Activated CD8-positive, alpha-beta memory T cell treated with anti-CD3 and anti-CD28 coated beads for 48 hours (primary cell): Measurements from ENCODE around the gene RAB25.
"Not testable (repeated sequence)": the region's sequence is repeated elsewhere in the genome, so short reads cannot be mapped to it uniquely, and the experiment has no call there.

Experiments used
- DNase-seq, 3 experiments: peaks; one replicate each; pipeline ENCODE4 v3.0.0-alpha.2; 2020; ENCODE audit warnings: low read depth in 2 of 3, low spot score in 2 of 3

Gene RAB25

GRCh38 chr1:156060937-156061636, at the start of gene RAB25:
Gene RAB25, plus strand, starts transcription at chr1:156061160. Its CDS starts 241 bp downstream, at chr1:156061401.
- DNase-seq, result no peak

DNA sequence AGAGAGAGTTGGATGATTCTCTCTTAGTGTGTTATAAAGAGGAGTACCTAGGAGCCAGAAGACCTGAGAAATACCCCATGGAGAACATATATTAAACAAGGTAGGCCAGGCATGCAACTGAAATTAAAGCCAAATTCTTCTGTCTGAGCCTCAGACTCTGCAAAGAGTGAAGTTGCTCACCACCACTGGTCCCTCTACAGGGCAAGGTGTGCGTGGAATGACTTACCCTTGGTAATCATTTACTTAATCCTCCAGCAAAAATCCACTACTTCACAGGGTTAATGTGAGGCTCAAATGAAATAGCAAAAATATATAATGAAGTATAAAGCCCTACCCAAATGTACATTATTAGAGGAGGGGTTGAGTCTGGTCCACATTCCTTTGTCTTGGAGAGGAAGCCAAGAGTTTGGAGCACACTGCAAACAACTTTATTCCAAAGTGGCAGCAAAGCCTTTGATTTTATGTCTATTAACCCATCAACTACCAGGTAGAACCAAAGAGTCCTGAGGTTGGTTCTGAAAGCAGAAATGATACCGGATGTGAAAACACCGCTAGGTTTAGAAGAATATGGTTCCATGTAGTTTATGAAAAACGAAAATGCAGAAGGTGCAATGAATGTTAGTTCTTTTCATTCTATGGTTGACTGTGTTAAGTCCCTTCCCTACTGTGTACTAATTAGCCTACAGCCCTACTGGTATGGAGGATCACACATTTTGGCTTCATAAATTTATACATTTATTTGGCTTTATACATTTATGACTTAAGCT, 48.7 kb upstream of the RAB25 start:
- no peak for DNase-seq

DNA sequence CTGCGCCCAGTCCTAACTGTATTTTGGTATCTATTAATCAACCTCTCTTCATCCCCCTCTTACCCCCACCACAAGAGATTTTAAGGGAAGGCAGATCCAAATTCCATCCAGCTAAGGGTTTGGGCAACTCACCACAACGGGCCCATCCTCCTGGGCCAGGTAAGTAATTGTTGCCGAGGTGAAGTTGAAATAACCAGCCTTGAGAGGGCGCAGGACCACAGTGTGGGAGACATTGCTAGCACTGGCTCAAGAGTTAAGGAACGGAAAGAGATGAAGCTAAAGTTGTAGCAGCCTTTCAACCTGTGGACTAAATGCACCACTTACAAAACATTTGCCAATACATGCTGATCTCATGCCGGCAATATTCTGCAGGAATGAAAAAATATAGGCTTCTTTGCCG, 46.1 kb upstream of the RAB25 start:
- no peak for DNase-seq

DNA sequence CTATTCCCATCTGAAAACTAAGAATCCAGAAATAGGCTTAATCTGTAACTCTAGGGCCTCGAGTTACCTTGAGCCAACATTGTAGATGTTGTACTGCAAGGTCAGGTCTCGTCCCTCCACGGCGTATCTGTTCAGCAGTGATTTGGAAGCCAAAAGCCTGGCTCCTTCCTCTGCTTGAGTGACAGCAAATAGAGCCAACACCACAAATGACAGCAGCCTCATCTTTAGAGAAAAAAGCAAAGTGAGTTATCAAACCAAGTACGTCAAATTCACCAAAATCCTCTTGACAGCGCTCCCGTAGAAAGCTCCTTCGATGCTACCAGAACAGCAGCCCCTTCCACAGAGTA, 41.0 kb upstream of the RAB25 start:
- no peak for DNase-seq

GRCh38 chr1:156020293-156021092, 40.5 kb upstream of the RAB25 start, which contains the start of gene SSR2:
Gene SSR2, minus strand, starts transcription at chr1:156020951. Its CDS starts 784 bp downstream, at chr1:156020167.
- peak; percentile 32 to 65 (median 62) for DNase-seq

GRCh38 chr1:156021093-156021428, 39.9 kb upstream of the RAB25 start:
- no peak for DNase-seq

- no peak for DNase-seq
Measured at GRCh38 chr1:156021954-156022353, 39.0 kb upstream of the RAB25 start.

GRCh38 chr1:156024801-156025200, 36.2 kb upstream of the RAB25 start:
- no peak for DNase-seq

- DNase-seq, result peak in 1 of 3 experiments; percentile 19
Measured at GRCh38 chr1:156025876-156026275, 35.1 kb upstream of the RAB25 start.

DNA sequence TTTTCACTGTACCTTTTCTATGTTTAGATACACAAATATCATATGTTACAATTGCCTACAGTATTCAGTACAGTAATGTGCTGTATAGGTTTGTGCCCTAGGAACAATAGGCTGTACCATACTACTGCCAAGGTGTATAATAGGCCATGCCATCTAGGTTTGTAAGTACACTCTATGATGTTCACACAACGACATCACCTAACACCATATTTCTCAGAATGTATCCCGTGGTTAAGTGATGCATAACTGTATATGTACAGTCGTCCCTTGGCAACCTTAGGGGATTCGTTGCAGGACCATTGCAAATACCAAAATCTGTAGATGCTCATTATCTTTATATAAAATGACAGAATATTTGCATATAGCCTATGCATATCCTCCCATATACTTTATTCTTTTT, 34.4 kb upstream of the RAB25 start:
- no peak for DNase-seq

- no peak for DNase-seq
Measured at GRCh38 chr1:156033011-156033410, 27.9 kb upstream of the RAB25 start.

DNA sequence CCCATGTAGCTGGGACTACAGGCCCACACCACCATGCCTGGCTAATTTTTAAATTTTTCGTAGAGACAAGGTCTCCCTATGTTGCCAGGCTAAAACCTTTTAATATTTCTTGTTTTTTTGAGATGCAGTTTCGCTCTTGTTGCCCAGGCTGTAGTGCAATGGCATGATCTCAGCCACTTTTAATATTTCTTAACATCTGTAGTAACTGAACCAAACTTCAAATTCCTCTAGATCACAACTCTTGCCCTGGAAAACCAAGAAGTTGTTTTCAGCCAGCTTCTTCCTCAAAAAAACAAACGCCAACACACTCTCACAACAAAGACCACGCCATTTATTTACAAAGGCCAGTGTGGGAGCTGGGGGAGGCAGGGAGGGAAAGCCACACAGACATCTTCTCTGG, 26.0 kb upstream of the RAB25 start:
- not testable (repeated sequence) for DNase-seq

GRCh38 chr1:156042828-156043227, 18.1 kb upstream of the RAB25 start:
- DNase-seq, result no peak

DNA sequence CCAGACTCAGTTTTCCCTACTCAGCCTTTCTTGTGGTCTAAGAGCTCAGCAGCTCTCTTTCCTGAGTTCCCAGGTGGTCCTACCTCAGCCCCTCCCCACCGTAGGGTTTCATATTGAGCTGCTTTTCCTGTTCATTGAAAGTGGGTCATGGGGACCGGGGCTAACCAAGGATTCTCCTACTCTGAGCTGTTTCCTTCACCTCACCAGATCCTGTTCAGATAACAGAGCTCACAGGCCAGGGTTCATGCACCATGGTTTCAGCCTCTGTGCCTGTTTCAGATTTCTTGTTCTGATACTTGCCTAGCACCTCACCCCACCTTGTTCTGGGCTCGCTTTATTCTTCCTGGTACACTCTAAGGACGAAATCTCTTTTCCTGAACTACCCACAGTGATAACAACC, 15.9 kb upstream of the RAB25 start:
- no peak for DNase-seq

DNA sequence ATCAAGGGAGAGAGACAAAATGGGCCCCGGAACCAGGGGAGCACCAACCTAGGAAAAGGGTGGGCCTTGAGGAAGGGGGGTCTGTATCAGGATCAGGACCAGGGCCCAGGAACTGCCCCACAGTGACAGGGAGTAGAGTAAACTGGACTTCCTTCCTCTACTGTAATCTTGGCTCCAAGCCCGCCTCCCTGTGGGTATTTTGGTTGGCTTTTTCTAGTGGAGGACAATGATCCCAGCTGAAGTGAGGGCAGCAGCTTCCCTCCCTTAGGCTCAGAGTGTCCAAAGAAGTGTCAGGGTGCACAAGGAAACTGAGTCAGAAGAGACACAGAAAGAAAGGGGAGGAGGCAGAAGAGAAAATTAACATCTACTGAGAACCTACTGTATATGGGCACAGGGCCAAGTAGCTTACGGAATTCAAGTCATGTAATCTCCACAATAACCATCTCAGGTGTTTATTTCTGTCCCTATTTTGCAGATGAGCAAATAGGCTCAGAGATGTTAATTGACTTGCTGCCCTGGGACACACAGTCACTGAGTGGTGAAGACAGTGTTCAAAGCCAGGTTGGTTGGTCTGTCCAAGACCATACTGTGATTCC, 12.2 kb upstream of the RAB25 start:
- no peak for DNase-seq

DNA sequence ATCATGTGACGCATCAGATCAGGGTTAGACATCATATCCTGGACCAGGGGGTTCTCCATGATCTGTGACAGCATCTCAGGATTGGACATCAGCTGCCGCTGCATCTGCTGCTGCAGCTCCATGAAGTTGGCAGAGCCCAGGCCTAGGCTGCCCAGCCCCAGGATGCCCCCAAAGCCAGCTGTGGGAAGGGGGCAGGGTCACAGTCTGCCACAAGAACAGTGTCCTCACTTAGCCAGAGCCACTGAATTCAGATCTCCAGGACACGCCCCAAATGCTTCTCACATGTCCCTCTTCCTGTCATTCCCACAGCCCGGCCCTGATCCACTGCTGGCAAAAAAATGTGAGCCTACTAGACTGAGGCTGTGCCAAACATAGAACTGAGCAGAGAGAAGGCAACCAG, 10.6 kb upstream of the RAB25 start:
- no peak for DNase-seq

GRCh38 chr1:156051011-156051725, 9.8 kb upstream of the RAB25 start:
- no peak for DNase-seq

DNA sequence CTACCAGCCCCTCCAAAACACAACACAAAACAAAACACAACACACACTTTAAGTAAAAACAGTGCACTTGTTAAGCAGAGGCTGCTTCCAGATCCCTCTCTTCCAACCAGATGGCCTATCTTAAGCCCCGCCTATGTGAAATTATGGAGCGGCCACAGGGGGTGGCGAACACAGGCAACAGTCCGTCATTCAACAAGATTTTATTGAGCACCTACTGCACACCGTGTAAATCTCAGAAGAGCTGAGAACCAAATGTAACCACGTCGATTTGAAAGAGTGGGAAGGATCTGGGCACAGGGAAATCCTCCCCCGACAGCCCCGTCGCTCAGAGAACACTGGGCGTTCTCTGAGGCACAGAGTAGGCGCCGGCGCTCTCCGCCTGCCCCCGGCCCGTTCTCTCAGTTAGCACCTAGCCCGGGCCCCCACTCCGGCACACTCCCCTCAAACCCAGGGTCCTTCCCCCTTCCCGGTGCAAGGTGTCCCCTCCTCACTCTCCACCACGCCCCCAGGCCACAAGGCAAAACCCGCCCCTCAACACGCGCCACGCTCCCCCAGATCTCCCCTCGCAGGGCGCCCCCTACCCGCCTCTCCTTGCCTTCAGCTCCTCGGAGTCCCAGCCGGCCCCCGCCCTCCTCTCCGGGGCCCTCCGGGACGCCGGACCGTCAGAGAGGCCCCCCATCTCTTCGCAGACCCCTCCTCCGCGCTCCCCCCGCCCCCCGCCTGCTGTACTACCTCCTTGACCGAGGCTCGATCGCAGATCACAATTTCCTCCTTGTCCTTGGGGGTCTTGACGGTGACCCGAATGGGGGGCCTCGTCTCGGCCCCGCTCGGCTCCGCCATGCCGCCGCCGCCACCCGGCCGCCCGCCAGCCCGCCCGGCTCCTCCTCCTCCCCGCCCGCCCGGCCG, 7.8 kb upstream of the RAB25 start:
- peak; percentile 38 to 44 (median 44) for DNase-seq

- DNase-seq, result peak; percentile 64 to 81 (median 64)
Measured at GRCh38 chr1:156053768-156054499, 7.0 kb upstream of the RAB25 start, which contains the start of gene UBQLN4. Gene UBQLN4, minus strand, starts transcription at chr1:156053798. Its CDS starts 97 bp downstream, at chr1:156053701.
